Femur (tissue), 1 donor: Measurements from ENCODE around the gene TGFBI.

Experiments used
- DNase-seq: peaks from one replicate; pipeline ENCODE4 v3.0.0-alpha.2; 2017

Gene TGFBI

DNA sequence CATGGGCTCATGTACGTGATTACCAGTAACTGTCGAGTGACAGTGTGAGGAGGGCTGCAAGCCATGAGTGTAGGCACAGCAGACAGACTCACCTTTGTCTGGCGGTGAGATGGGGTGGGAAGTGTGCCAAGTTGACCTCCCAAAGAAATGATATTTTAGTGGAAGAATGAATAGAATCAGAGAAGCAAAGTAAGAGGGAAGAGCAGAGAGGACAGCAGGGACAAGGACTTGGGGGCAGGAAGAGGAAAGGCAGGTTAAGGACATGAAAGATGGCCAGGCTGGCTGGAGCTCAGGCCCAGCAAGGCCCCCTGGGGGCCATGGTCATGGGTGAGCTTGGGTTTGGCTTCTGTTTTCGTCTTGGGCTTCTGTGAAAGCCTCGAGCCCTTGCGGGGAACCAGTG, 20.2 kb downstream of the TGFBI start:
- DNase-seq: peak; percentile 9

DNA sequence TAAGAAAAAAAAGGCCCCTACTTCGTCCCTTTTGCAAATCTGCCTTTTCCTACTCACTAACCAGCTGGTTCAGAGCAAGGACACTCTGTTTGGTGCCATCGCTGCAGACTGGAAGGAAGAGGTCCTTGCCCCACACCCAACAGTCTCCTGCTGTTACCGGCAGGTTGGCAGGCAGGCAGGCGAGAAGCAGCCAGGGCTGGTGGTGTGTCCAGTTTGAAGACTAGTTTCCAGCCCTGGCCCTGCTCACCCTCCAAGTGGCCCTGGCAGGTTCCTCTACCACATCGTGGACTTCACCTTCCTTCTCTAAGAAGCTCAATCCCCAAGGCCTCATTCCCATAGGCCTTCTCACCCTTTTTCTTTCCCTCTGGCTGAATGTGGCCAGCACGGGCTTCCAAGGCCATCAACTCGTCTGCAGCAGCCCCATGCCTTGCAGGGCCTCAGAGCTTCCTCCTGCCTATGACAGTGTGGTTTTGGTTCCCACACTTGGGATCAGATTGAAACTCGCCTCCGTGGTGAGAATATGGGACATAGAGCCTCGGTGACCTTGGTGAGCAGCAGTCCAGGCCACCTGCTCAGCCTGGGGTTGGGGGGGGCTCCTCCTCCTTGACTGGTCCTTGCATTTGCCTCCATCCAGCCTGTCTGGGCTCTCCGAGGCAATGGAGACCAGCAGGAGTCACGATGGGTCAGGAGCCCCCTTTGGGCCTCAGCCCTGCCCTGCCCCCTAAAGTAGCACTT, 22.9 kb downstream of the TGFBI start:
- DNase-seq: peak; percentile 9

- no peak for DNase-seq
These were observed 24.0 kb downstream of the TGFBI start for GRCh38 chr5:136052692-136053335.

- DNase-seq: peak; percentile 24
These were observed 24.8 kb downstream of the TGFBI start for GRCh38 chr5:136053336-136054141.

DNA sequence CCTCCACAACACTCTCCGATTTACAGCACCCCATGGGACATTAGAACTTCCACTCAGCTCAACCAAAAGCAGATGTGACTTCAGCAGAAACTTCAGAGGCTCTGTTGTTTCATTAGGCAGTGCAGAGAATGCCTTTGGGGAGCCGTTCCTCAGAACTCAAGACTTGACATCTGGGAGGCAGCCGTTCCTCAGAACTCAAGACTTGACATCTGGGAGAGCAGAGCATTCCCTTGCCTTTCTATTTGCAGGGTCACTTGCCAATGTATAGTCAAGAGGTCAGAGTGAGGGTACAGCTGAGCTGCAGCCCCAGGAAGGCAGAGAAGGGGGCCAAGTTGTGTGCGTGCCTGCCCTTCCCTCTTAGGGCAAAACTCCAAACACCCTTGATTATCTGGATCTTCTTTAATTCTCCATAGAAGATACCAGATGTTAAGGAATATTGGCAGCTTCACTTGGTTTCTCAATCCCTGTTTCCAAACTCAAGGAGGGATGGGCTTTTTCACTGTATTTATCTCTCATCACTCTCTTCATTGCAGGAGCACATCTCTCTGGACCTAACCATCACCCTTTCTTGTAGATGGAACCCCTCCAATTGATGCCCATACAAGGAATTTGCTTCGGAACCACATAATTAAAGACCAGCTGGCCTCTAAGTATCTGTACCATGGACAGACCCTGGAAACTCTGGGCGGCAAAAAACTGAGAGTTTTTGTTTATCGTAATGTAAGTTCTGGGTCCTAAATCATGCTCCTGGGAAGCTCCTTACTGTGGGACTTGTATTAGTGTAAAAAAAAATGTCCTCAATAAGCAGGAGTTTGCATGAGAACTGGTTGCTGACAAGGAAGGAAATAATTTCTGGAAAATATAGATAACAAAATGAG, 25.6 kb downstream of the TGFBI start:
- DNase-seq: peak; percentile 67

DNA sequence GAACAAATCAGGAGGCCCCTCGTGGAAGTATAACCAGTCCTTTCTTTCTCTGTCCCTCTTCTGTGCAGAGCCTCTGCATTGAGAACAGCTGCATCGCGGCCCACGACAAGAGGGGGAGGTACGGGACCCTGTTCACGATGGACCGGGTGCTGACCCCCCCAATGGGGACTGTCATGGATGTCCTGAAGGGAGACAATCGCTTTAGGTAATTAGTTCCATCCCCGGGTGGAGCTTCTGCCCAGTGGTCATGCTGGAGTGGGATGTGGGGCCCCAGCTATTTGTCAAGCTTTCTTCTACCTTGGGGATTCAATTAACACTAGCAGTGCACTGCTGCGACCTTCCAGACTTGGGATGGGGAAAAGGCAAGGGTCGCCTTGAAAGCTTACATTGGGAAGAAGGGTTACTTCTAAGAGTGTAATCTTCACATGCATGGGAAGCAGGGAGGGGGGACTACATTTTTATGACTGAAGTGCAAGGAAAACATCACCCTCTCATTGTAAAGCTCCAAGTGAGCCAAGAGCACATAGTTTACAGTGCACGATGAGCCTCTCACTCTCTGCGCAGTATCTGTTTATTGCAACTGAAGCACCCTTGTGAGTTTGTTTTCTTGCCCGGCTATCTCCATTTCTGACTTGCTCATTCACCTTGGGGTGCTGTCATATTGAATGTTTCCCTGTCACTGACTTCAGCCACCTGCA, 27.0 kb downstream of the TGFBI start:
- DNase-seq: peak; percentile 12

DNA sequence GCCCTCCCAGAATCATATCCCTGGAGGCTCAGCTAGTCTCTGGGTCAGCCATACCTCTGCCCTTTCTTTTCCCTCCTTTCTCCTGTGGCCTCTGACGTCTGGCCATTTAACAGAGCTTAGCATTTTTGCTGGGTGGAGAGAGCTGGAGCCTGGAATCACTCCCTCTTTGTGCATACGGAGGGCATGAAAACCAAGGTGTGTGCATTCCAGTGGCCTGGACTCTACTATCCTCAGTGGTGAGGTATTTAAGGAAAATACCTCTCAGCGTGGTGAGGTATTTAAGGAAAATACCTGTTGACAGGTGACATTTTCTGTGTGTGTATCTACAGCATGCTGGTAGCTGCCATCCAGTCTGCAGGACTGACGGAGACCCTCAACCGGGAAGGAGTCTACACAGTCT, 27.5 kb downstream of the TGFBI start:
- no peak for DNase-seq

DNA sequence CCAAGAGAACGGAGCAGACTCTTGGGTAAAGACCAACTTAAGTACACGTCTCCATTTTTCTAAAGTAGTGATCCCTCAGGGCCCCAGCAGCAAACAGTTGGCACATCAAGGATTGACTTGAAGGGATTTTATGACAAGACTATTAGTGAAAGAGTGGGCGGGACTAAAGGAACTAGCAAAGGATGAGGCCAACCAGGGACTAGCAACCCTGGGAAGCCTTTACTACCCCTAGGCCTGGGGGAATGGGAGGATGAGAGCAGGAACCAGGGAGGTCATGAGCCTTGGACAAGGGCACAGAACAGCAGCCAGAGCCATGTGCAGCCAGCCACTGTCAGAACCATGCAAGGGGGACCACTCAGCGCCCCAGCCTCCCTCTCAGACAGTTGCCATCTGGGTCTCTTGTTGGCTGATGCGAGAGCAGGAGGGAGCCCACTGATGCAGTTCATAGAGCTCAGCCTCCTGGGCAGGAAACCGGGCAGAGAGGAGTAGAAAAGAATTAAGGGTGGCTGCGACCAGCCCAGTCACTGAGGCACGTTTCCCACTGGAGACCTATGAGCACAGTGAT, 28.1 kb downstream of the TGFBI start:
- peak; percentile 9 for DNase-seq

- peak; percentile 49 for DNase-seq
These were observed 28.7 kb downstream of the TGFBI start for GRCh38 chr5:136057401-136058038.

GRCh38 chr5:136058039-136058971, 29.5 kb downstream of the TGFBI start:
- DNase-seq: peak; percentile 87

GRCh38 chr5:136058972-136059354, 30.2 kb downstream of the TGFBI start:
- DNase-seq: no peak

- peak; percentile 5 for DNase-seq
These were observed 32.2 kb downstream of the TGFBI start for GRCh38 chr5:136060963-136061362.

- peak; percentile 5 for DNase-seq
These were observed 33.0 kb downstream of the TGFBI start for GRCh38 chr5:136061630-136062365.

- DNase-seq: no peak
These were observed 33.8 kb downstream of the TGFBI start for GRCh38 chr5:136062366-136063274.

DNA sequence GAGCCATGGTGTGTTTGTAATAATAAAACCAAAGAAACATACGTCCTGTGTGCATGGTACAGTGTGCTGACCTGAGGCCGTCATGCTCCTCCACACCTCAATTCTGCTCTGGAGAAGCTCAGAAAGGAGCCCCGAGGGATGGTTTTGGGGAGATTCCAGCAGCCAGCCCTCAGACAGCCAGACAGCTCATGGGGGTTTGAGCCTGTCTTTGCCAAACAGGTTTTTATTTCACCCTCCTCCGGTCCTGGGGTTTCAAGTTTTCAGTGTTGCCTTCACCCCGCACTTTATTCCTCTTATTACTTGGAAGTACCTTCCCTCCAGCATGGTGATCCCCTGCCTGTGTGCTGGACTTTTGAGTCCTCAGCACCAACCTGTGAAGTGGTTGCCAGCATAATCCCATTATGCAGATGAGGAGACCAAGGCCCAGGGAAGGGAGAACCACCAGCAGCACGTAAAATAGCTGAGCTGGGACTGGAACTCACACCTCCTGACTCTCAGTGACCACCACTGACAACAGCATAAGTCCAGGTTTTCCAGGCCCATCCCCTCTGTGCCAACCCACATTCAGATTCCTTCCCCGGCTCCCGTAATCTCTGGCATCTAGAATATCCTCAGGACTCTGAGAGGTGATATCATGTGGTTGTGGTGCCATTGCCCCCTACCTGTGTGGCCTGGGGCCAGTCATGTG, 35.1 kb downstream of the TGFBI start:
- DNase-seq: peak; percentile 12

DNA sequence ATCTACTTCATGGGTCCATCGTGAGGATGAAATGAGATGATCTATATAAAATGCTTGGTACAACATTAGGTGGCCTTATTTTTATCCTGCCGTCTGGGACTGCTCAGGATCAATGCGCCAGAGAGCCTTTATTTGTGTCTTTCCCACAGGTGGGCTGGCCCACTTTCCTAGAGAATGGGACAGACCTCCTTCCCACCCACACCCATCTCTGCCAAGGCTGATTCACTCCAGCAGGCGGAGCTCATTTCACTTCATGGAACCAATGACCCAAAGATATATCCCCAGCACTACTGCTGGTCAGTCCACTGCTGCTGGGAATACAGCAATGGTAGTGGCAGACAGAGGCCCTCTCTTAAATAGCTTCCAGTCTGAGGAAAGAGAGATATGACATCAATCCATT, 35.7 kb downstream of the TGFBI start:
- peak; percentile 16 for DNase-seq

DNA sequence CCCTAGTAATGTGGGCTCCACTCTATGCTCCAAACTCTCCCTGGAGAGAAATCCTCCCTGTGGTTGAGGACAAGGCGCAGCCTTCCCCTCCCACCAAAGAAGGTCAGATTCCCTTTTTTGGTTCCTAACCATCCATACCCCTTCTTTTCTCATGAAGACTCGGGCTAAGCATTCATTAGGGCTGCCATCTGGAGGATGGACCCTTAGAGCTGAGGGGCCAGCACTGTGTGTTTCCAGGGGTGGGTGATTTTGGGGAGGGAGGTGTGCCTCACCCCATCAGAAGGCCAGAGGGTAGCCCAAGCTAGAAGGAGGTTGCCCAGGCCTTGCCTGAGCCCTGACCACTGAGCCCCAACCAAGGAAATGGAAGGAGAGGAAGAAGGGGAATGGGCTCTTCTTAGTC, 36.8 kb downstream of the TGFBI start:
- peak; percentile 8 for DNase-seq
